SK-N-SH treated with all-trans-retinoic acid at 6 μM for 48 hours (cell line): Measurements from ENCODE around the gene WDR19.

Source experiments
- ATAC-seq: fragments of 200-7000 bp; cut with Tn5 transposase; 3 replicates; pipeline ENCODE4 v1.9.1; 2020; ENCODE audit warnings: mild to moderate bottlenecking, moderate library complexity
- ARNTL ChIP-seq: fragments of 450-650 bp; formaldehyde crosslinking; IDR thresholded peaks from 2 replicates; pipeline ENCODE4 v1.5.0; 2020; ENCODE audit warnings: low read depth, mild to moderate bottlenecking, moderate library complexity, borderline replicate concordance
- BACH2 ChIP-seq: fragments of 250-450 bp; sonication (Bioruptor Pico); IDR thresholded peaks from 2 replicates; pipeline ENCODE4 v1.9.0; 2021; ENCODE audit warnings: mild to moderate bottlenecking, borderline replicate concordance
- ESRRG ChIP-seq: fragments of 250-450 bp; sonication (Bioruptor Pico); IDR thresholded peaks from 2 replicates; pipeline ENCODE4 v1.6.1; 2021; ENCODE audit warnings: mild to moderate bottlenecking
- OSR1 ChIP-seq: fragments of 250-450 bp; sonication (Bioruptor Pico); IDR thresholded peaks from 2 replicates; pipeline ENCODE4 v1.8.0; 2022; ENCODE audit warnings: moderate library complexity, mild to moderate bottlenecking, inconsistent platforms
- RARB ChIP-seq: fragments of 250-450 bp; sonication (Bioruptor Pico); IDR thresholded peaks from 2 replicates; pipeline ENCODE4 v1.8.0; 2021; ENCODE audit warnings: mild to moderate bottlenecking, moderate library complexity
- SNAI2 ChIP-seq: fragments of 250-450 bp; sonication (Bioruptor Pico); IDR thresholded peaks from 2 replicates; pipeline ENCODE4 v1.5.0; 2020; ENCODE audit warnings: mild to moderate bottlenecking, moderate library complexity
- TOX ChIP-seq: fragments of 250-450 bp; sonication (Bioruptor Pico); IDR thresholded peaks from 2 replicates; pipeline ENCODE4 v1.8.0; 2021; ENCODE audit warnings: mild to moderate bottlenecking, moderate library complexity, borderline replicate concordance
- ZFP3 ChIP-seq: fragments of 250-450 bp; sonication (Bioruptor Pico); IDR thresholded peaks from 2 replicates; pipeline ENCODE4 v1.5.0; 2020; ENCODE audit warnings: mild to moderate bottlenecking, moderate library complexity
- ZNF70 ChIP-seq: fragments of 450-650 bp; formaldehyde crosslinking; IDR thresholded peaks from 2 replicates; pipeline ENCODE4 v1.5.0; 2020; ENCODE audit warnings: mild to moderate bottlenecking, moderate library complexity
- ZNF8 ChIP-seq: fragments of 450-650 bp; formaldehyde crosslinking; IDR thresholded peaks from 2 replicates; pipeline ENCODE4 v1.5.0; 2020; ENCODE audit warnings: mild to moderate bottlenecking, moderate library complexity
- TF ChIP-seq, protein P1 (sequence below): fragments of 250-450 bp; sonication (Bioruptor Pico); IDR thresholded peaks from 2 replicates; pipeline ENCODE4 v1.8.0; 2021; ENCODE audit warnings: low read depth, mild to moderate bottlenecking, moderate library complexity, borderline replicate concordance
- TF ChIP-seq, protein P2 (sequence below): fragments of 250-450 bp; sonication (Bioruptor Pico); IDR thresholded peaks from 2 replicates; pipeline ENCODE4 v1.5.1; 2021; ENCODE audit warnings: mild to moderate bottlenecking, moderate library complexity
- TF ChIP-seq, protein P3 (sequence below): fragments of 250-450 bp; sonication (Bioruptor Pico); IDR thresholded peaks from 2 replicates; pipeline ENCODE4 v1.5.1; 2020; ENCODE audit warnings: low read depth, mild to moderate bottlenecking, moderate library complexity
- TF ChIP-seq, protein P4 (sequence below): fragments of 250-450 bp; sonication (Bioruptor Pico); IDR thresholded peaks from 2 replicates; pipeline ENCODE4 v1.8.0; 2020; ENCODE audit warnings: mild to moderate bottlenecking, moderate library complexity, borderline replicate concordance
- TF ChIP-seq, protein P5 (sequence below): fragments of 250-450 bp; sonication (Bioruptor Pico); IDR thresholded peaks from 2 replicates; pipeline ENCODE4 v1.5.0; 2020; ENCODE audit warnings: mild to moderate bottlenecking, moderate library complexity

WDR19 gene

DNA sequence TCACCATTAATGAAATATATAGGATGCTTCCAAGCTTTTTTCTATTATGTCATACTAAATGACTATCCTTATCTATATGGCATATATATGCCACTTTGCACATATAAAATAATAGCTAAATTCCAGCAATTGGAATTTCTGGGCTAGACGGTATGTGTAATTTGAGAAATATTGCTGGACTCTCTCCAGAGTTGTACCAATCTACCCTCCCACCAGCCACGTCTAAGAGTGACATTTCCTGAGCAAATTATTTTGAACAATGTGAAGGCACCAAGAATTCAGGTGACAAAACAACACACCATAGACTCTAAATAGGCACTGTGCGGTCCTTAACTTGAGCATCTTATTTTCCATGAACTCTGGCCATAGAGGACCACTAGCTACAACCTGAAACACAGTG lies 121.5 kb downstream of the WDR19 start (continued):
- TF ChIP-seq, protein P1, sequence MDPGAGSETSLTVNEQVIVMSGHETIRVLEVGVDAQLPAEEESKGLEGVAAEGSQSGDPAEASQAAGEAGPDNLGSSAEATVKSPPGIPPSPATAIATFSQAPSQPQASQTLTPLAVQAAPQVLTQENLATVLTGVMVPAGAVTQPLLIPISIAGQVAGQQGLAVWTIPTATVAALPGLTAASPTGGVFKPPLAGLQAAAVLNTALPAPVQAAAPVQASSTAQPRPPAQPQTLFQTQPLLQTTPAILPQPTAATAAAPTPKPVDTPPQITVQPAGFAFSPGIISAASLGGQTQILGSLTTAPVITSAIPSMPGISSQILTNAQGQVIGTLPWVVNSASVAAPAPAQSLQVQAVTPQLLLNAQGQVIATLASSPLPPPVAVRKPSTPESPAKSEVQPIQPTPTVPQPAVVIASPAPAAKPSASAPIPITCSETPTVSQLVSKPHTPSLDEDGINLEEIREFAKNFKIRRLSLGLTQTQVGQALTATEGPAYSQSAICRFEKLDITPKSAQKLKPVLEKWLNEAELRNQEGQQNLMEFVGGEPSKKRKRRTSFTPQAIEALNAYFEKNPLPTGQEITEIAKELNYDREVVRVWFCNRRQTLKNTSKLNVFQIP (CRISPR knock-in tag) = no peak
- TF ChIP-seq SNAI2 (CRISPR knock-in tag) (no peak), ZFP3 (CRISPR knock-in tag) (no peak), BACH2 (CRISPR knock-in tag) (no peak), ZNF8 (CRISPR knock-in tag) (no peak), ESRRG (CRISPR knock-in tag) (no peak), TOX (CRISPR knock-in tag) (no peak), ZNF70 (CRISPR knock-in tag) (no peak), OSR1 (CRISPR knock-in tag) (no peak), RARB (CRISPR knock-in tag) (no peak)
- TF ChIP-seq, protein P2, sequence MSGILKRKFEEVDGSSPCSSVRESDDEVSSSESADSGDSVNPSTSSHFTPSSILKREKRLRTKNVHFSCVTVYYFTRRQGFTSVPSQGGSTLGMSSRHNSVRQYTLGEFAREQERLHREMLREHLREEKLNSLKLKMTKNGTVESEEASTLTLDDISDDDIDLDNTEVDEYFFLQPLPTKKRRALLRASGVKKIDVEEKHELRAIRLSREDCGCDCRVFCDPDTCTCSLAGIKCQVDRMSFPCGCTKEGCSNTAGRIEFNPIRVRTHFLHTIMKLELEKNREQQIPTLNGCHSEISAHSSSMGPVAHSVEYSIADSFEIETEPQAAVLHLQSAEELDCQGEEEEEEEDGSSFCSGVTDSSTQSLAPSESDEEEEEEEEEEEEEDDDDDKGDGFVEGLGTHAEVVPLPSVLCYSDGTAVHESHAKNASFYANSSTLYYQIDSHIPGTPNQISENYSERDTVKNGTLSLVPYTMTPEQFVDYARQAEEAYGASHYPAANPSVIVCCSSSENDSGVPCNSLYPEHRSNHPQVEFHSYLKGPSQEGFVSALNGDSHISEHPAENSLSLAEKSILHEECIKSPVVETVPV = no peak

DNA sequence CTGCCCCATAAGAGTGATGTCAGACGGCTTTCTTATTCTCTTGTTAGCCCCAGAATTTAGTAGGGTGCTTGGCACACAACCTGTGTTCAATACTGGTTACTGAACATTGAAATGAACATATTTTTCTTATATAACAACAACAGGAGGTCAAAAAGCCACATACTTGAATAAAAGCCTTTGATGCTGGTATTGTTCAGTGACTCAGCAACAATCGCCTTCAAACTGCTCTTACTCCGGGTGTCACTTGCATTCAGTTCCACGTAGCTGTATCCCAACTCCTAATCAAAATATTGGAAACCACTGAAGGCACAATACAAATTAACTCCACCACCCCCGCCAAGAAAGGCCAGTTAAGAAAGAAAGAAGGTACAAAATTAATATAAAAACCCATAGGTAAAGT lies 122.3 kb downstream of the WDR19 start:
- no peak for ATAC-seq
- no peak for TF ChIP-seq ARNTL (CRISPR knock-in tag)
- TF ChIP-seq ZNF8 (CRISPR knock-in tag) = no peak

DNA sequence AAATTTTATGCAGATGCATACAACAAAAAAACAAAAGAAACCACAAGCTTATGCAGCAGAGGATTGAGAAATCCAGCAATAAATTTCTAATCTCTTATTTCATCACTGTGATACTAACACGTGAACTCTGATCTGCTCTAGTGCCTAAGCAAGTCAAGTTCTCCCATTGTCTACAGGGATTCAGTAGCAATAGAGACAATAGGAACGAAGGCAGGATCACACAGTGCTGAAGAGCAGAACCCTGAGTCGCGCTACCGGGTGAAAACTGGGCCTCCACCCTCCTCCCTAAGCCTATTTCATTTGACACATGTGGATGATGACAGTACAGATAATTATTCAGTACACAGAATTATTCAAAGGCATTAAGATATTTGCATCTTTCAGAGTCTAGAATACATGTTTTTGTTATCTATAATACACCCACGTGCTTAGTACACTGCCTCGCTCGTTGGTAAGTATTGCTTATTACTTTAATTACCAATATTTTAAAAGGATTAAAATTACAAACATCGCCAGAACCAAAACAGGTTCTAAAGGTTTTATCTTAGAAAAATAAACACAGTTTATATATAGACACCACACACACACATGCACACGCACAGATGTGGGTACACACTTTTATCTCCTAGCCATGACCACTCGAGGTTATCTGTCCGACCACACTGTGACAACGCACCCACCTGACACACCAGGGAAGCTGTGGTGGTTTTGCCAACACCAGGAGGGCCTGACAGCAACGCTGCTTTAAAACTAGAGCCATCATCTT lies 123.8 kb downstream of the WDR19 start:
- no peak for ATAC-seq
- TF ChIP-seq OSR1 (CRISPR knock-in tag) (no peak), ZNF8 (CRISPR knock-in tag) (no peak), RARB (CRISPR knock-in tag) (no peak), TOX (CRISPR knock-in tag) (no peak)
- TF ChIP-seq, protein P3, sequence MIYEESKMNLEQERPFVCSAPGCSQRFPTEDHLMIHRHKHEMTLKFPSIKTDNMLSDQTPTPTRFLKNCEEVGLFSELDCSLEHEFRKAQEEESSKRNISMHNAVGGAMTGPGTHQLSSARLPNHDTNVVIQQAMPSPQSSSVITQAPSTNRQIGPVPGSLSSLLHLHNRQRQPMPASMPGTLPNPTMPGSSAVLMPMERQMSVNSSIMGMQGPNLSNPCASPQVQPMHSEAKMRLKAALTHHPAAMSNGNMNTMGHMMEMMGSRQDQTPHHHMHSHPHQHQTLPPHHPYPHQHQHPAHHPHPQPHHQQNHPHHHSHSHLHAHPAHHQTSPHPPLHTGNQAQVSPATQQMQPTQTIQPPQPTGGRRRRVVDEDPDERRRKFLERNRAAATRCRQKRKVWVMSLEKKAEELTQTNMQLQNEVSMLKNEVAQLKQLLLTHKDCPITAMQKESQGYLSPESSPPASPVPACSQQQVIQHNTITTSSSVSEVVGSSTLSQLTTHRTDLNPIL (CRISPR knock-in tag) = no peak
- TF ChIP-seq, protein P4, sequence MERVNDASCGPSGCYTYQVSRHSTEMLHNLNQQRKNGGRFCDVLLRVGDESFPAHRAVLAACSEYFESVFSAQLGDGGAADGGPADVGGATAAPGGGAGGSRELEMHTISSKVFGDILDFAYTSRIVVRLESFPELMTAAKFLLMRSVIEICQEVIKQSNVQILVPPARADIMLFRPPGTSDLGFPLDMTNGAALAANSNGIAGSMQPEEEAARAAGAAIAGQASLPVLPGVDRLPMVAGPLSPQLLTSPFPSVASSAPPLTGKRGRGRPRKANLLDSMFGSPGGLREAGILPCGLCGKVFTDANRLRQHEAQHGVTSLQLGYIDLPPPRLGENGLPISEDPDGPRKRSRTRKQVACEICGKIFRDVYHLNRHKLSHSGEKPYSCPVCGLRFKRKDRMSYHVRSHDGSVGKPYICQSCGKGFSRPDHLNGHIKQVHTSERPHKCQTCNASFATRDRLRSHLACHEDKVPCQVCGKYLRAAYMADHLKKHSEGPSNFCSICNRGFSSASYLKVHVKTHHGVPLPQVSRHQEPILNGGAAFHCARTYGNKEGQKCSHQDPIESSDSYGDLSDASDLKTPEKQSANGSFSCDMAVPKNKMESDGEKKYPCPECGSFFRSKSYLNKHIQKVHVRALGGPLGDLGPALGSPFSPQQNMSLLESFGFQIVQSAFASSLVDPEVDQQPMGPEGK (CRISPR knock-in tag) = no peak
- TF ChIP-seq, protein P5, sequence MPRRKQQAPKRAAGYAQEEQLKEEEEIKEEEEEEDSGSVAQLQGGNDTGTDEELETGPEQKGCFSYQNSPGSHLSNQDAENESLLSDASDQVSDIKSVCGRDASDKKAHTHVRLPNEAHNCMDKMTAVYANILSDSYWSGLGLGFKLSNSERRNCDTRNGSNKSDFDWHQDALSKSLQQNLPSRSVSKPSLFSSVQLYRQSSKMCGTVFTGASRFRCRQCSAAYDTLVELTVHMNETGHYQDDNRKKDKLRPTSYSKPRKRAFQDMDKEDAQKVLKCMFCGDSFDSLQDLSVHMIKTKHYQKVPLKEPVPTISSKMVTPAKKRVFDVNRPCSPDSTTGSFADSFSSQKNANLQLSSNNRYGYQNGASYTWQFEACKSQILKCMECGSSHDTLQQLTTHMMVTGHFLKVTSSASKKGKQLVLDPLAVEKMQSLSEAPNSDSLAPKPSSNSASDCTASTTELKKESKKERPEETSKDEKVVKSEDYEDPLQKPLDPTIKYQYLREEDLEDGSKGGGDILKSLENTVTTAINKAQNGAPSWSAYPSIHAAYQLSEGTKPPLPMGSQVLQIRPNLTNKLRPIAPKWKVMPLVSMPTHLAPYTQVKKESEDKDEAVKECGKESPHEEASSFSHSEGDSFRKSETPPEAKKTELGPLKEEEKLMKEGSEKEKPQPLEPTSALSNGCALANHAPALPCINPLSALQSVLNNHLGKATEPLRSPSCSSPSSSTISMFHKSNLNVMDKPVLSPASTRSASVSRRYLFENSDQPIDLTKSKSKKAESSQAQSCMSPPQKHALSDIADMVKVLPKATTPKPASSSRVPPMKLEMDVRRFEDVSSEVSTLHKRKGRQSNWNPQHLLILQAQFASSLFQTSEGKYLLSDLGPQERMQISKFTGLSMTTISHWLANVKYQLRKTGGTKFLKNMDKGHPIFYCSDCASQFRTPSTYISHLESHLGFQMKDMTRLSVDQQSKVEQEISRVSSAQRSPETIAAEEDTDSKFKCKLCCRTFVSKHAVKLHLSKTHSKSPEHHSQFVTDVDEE (CRISPR knock-in tag) = no peak

DNA sequence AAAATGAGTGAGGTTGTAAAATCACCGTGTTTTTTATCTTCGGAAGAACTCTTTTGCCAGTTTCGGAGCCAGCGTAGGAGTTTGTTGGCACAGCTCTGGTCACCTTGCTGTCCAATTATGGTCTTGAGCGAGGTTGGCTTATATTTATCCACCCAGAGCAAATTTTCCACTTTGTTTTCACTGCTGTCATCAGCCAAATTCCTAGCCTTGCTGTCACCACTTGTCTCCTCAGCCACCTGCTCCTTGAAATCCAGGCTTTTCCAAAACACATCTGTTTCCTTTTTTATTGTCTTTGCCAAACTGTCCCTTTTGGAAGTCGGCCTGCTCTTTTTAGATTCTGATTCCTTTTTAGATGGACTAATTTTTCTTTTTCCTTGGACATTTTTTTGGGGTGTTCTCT lies 126.3 kb downstream of the WDR19 start:
- TF ChIP-seq, protein P2 = no peak
- no peak for TF ChIP-seq ZNF70 (CRISPR knock-in tag)
- TF ChIP-seq, all 23 proteins: peak for 0
- ATAC-seq = no peak
